GM21737 (cell line): ENCODE measurements around the gene CUL5.

ENCODE experiments used
- ATAC-seq: cut with Tn5 transposase; IDR thresholded peaks from one replicate; pipeline ENCODE4 v1.9.1; 2021; ENCODE audit warnings: mild to moderate bottlenecking, moderate library complexity; ENCODE audit not compliant: unreplicated experiment

Gene CUL5

DNA sequence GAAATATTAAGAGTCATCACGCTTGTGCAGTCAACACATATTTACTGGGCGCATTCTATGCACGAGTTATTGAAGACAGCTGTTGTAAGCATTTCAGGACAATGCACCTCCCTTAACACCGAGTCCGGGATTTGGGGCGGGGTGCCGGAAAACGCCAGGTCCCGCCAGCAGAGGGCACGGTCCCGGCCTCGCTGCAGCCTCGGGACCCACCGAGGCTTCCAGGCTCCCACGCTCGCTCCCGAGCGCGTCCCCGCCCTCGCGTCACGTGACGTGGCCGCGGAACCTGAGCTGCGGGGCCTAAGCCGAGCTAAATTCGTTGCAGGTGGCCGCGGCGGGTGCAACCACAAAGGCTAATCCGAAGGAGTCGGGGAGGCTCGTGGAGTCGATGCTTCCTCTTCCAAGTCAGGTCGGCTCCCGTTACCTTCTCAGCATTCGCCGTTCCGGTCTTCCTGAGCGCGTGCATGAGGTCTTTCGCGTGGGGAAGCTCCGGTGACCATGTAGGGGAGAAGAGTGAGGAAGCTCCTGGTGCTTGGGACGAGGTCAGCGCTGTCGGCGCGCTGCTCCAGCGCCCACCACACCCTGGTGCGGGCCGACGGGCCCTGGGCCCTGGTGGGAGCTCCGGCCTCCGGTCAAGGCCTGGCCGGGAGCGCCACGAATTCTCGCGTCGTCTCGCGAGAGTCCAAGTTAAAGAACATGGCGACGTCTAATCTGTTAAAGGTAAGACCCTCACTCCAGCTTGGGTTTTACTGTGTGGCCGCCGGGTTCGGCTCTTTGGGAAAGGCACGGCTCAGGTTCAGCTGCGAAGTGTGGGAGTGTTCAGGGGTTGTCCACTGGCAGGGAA lies at the start of gene CUL5:
TSS of gene CUL5 (plus strand) at position 243 of the 841 bp plus-strand sequence. CDS start at position 694, 451 bp downstream.
- ATAC-seq = peak; percentile 80

DNA sequence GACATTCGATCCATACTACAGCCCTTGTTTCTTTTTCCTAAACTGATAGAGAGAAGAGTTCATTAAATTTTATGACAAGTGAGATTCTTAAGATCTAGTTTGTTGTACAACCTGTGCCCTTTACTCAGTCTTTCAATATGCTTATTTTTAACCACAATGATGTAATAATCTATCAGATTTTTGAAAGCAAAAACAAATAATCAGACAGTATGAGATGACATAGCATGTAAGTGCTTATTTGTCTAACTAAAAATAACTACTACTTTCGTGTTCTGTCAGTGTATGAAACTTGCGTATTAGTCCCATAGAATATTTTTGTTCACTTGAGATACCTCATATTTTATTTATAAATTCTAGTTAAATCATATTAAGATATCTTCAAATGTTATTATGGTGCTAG lies 47.2 kb upstream of the CUL5 start:
- ATAC-seq = no peak

DNA sequence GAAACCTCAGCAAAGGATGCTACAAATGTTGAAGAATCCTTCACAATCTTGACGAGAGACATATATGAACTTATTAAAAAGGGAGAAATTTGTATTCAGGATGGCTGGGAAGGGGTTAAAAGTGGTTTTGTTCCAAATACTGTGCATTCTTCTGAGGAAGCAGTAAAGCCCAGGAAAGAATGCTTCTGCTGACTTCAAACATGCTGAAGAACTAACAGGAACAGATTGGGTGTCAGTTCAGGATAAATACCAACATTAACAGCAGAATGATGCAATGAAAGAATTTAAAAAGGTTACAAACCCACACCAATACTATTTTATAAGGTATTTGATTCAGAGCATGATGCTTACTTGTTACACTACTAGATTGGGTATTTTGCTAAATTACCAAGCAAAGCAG lies 46.5 kb upstream of the CUL5 start:
- no peak for ATAC-seq

DNA sequence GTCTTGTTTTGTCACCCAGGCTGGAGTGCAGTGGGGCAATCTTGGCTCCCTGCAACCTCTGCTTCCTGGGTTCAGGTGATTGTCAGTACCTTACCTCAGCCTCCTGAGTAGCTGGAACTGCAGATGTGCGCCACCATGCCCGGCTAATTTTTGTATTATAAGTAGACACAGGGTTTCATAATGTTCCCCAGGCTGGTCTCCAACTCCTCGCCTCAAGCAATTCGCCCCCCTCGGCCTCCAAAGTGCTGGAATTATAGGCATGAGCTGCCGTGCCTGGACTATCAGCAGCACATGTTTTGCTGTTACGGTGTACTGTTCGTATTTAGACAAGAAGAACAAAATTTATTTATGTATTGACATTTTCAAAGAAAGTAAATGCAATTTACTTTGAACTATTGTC lies 45.6 kb upstream of the CUL5 start:
- no peak for ATAC-seq

DNA sequence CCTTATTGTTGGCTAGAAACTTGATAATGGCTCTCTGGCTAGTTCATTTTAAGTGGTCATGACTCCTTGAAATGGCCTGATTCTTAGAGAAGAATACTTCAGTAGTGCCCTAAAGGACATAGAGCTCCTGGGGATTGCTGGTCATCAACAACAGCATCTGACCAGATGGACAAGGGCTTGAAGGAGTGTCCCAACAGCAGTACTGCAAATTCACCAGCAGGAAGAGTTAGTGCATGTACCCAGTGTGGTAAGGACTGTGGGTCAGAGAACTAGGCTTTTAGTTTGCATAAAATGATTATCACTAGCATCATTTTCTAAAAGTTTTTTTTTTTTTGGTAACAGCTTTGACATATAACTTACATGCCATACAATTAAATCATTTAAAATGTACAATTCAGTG lies 39.5 kb upstream of the CUL5 start:
- ATAC-seq = no peak

DNA sequence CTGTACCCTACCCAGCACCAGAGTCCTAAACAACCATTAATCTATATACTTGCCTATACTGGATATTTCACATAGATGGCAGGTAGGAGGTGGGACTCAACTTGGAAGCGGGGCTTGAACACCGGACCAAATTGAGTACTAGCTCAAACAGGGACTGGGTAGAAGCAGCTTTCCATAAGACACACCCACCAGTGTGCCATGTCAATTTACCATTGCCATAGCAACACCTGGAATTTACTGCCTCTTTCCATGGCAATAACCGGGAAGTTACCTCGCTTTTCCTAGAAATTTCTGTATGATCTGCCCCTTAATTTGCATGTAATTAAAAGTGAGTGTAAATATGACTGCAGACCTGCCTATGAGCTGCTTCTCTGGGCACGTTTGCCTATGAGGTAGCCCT lies 38.6 kb upstream of the CUL5 start:
- no peak for ATAC-seq

DNA sequence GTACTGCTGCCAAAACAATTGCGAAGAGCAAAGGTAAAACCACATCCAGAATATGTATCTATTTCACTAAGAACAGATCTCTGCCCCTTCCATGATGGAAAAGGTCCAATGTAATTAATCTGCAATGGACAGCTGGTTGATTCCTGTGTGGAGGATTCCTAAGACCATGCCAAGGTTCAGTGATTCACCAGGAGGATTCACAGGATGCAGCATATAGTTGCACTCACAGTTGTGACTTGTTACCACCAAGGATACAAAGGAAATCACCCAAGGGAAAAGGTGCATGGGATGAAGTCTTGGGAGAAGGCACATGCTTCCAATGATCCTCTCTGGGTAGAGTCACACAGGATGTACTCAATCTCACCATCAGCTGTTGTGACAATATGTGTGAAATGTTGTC lies 35.1 kb upstream of the CUL5 start:
- no peak for ATAC-seq

DNA sequence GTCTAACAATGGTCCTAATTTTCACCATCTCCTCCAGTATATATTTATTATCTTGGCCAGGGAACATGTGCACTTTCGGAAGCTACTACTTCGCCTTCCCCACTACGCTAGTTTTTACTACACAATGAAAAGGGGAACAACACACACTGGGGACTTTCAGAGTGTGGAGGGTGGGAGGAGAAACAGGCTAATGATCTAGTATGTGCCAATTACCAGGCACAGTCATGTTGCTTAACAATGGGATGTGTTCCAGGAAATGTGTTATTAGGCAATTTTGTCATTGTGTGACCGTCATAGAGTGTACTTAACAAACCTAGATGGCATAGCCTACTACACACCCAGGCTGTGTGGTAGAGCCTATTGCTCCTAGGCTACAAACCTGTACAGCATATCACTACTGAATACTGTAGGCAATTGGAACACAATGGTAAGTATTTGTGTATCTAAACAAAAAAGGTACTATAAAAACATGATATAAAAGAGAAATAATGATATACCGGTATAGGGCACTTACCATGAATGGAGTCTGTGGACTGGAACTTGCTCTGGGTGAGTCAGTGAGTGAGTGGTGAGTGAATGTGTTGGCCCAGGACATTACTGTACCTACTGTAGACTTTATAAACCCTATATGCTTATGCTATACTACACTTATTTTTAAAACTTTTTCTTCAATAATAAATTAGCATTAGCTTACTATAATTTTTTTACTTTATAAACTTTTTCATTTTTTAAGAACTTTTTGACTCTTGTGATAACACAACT lies 20.1 kb upstream of the CUL5 start:
- no peak for ATAC-seq

DNA sequence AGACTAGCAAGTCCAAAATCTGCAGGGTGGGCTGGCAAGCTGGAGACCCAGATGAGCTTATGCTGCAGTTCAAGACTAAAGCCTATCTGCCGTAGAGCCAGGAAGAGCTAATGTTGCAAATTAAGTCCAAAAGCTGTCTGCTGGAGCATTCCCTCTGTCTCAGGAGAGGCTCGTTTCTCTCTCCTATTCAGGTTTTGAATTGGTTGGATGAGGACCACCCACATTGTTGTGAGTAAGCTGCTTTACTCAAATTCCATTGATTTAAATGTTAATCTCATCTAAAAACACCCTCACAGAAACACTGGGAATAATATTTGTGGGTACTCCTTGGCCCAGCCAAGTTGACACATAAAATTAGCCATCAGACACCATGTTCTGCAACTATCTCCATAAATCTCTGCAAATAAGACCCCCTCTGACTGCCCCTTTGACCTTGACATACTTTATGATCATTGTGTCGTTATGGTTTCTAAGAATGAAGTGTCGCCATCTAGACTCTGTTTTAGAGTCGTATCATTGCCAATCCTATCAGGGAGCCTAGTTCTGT lies 16.8 kb upstream of the CUL5 start:
- ATAC-seq = no peak

DNA sequence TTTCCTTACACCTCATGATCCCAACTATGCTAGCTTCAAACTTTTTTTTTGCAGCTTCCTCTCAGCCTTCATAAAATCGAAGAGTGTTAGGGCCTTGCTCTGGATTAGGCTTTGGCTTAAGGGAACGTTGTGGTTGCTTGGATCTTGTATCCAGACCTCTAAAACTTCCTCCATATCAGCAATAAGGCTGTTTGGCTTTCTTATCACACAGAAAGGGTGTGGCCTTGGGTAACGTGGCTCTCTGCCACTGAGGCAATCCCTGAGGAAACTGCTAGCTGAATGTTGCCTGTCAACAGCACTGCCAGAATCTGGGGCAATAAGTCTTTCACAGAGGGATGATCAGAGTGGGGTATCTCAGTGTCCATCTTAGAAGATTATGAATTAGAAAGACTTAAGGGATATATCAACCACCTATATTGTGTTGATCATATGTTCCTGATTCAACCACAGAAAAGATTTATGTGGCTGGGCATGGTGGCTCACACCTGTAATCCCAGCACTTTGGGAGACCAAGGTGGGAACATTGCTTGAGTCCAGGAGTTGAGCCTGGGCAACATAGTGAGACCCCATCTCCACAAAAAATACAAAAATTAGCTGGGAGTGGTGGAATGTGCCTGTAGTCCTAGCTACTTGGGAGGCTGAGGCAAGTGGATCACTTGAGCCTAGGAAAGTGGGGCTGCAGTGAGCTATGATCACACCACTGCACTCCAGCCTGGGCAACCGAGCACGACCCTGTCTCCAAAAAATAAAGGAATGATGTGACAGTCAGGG lies 12.5 kb upstream of the CUL5 start:
- no peak for ATAC-seq

DNA sequence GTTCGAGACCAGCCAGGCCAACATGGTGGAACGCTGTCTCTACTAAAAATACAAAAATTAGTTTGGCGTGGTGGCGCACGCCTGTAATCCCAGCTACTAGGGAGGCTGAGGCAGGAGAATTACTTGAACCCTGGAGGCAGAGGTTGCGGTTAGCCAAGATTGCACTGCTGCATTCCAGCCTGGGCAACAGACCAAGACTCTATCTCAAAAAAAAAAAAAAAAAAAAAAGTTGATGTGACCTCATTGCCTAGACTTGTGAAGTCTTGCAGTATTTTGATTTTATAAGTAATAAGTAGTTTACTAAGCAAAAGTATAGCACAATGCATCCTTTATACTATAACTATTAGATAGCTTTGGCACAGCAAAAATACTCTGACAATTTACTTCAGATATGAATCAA lies 9.9 kb upstream of the CUL5 start:
- ATAC-seq = no peak

DNA sequence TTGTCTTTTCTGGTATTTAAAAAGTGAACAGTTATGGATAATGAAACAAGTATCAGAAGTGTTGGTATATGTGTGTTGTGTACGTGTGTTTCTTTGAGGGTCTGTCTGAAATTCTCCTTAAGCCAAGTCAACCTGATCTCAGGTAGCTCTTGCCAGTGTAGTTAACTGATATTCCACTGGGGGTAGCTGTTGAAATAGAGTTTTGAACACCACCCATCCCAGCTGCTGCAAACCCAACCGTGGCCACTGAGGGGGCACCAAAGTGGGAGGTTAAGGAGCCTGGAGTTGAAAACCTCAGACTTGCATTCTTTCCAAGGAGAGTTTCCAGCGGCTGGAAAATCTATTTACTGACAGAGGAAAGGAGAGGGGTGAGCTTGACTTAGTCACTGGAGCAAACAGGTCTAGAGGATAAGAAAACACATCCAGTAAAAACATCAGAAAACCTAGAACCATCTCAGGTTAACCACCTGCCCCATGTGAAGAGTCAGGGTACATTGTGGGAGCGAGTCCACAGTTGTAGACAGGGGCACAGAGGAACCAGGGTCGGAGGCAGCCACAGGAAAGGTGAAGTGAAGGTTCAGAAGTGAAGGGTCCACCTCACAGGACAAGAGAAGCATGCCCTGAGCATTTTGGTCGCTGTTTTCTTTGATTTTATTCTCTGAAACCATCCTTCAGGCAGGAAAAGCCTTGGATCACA lies 8.8 kb upstream of the CUL5 start:
- peak; percentile 88 for ATAC-seq

DNA sequence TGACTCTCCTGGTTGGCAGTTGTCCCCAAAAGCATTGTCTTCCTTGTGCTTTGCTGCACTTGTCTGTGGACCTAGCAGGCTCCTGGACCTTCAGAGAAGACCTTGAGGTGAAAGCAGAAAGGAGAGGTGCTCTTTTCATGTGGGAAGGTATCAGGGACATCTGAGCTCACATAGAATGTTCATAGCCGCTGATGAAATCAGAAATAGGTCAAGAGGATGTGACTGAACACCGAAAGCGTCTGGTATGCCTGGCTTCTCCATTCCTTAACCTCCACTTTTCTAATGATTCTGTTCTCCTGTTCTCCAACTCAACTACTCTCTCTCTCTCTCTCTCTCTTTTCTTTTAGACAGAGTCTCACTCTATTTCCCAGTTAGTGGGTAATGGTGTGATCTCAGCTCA lies 6.2 kb upstream of the CUL5 start:
- ATAC-seq = no peak

DNA sequence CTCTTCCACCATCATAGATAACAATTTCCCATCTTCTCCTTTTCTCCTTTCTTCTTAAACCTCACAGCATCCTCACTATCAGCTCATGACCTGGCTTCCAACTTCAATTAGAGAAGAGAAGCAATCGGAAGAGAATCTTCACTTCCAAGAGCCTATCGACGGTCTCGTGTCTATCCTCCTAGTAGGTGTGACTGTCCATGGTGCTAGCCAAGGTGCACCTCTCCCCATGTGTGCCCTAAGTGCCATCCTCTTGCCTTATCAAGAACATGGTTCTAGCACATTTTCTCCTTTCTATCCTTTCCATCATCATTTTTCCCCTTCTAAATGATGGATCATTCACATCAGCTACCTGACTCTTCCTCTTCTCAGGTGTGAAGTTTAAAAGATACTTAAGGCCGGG lies 5.1 kb upstream of the CUL5 start:
- no peak for ATAC-seq

DNA sequence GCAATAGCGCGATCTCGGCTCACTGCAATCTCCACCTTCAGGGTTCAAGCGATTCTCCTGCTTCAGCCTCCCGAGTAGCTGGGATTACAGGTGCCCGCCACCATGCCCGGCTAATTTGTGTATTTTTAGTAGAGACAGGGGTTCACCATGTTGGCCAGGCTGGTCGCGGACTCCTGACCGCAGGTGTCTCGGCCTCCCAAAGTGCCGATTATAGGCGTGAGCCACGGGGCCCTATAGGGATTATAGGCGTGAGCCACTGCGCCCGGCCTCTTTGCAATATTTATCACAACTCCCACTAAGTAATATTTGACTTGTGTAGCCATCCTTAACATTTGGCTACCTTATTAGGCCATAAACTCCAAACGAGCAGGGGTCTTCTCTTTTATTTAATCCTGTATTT lies 879 bp upstream of the CUL5 start:
- no peak for ATAC-seq

DNA sequence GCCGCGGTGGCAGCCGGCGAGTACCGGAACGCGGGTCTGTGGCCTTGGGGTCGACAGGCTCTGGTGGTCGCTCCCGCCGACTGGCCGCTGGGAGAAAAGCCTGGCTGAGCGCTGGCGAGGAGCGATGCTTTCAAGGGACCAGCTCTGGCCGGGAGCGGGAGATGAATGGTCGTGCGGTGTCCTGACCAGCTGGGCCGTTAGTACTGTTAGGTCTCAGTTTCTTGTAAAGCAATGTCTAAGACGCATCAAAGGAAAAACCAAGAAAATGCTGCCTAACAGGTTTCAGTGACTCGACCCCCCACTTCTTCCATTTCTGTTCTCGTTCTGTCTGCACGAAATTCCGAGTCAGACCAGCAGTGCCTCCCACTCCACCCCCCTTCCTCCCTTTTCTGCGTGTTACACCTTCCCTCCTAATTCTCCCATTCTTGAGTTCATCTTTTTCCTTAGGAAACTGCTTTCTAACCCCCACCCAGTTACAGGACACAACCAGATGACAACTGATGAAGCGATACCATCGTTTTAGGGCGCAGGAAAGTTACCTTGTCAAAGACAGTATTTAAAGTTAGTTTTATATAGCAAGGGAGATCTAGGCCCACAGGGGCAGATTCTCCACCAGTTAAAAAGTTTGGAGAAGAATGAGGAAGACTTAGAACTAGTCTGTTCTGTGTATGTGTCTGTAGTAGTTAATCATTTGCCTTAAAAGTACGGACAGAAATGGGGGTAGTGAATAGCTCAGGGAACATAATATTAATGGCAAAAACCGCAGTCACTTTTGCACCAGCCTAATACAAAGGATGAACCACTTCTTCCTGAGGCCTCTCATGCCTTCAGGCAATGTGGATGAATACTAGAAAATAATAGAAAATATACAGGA lies 1.0 kb downstream of the CUL5 start:
- ATAC-seq = peak; percentile 5

DNA sequence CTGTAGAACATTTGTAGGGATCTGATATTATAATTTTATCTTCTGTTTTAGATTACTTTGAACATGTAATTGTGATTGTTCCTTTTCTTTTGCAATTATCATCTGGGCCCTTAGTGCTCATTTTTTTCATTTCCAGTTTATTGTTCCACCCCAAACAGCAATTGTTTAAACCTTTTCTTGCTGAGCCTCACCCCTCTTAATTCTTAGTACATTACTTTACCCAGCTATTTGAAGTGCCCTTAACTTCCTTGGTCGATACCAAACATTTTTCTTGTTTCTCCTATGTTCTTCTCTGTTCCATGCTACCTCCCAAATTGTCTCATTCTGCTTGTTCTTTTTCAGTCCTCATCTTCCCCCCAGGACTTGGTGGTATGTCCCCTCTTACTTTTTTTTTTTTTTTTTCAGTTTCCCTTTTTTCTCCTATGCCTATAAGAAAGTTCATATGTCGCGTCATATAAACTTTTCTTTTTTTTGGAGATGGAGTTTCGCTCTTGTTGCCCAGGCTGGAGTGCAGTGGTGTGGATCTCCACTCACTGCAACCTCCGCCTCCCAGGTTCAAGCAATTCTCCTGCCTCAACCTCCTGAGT lies 3.5 kb downstream of the CUL5 start:
- ATAC-seq = no peak

DNA sequence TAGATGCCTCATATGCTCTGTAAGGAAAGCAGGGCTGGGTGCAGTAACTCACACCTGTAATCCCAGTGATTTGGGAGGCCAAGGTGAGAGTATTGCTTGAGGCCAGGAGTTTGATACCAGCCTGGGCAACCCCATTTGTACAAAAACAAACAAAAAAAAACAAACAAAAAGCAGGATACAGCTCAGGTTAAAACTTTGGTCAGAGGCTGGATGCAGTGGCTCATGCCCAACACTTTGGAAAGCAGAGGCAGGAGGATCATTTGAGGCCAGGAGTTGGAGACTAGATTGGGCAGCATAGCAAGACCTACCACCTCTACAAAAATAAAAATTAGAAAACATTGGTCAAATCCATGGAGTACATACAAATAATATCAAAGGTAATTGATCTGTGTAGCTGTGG lies 7.9 kb downstream of the CUL5 start:
- no peak for ATAC-seq

DNA sequence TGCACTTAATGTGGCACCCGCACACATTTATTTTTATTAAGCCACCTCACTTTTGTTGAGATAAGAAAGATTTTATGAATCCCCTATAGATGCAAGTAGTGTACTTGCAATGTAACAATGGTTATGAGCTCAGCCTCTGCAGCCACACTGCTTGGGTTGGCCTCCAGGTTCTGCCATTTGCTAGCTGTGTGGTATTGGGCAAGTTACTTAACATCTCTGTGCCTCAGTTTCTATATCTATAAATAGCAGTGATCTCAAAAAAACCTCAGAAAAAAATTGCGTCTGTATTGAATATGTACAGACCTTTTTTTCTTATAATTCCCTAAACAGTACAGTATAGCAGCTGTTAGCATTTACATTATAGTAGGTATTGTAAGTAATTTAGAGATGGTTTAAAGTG lies 10.0 kb downstream of the CUL5 start:
- ATAC-seq = no peak
